ENCODE measurements around the gene FAM168B. TPM values are rescaled to one million over a fixed set of nuclear protein-coding genes. Genes with fewer than 3 reads are reported as not detected.

FAM168B gene
- total and polyA plus RNA-seq, 2 of the 13 experiments (the other 11 are each of a cell fraction or from before 2014, with no cell fraction given) = 64.5 to 113 TPM

GRCh38 chr2:131104487-131105155, 11.4 kb upstream of the FAM168B start (continued):
- peak; percentile 1; the same call in 1 of the 2 replicates for TF ChIP-seq CEBPB (IDR thresholded peaks at IDR 0.05; ENCODE audit: borderline replicate concordance, low read depth, low read length)
- TF ChIP-seq ZNF446 (CRISPR knock-in tag; IDR thresholded peaks at IDR 0.05) = 0 out of 2 replicates have a peak, but pooled peaks have one; percentile 7
- peak; percentile 8 for TF ChIP-seq HBP1 (CRISPR knock-in tag; IDR thresholded peaks at IDR 0.05; ENCODE audit: low read depth)
- 0 out of 2 replicates have a peak, but pooled peaks have one; percentile 12 for TF ChIP-seq ZBTB34 (CRISPR knock-in tag; IDR thresholded peaks at IDR 0.05)
- TF ChIP-seq CREB1 (IDR thresholded peaks at IDR 0.05) = peak; percentile 21; the same call in 1 of the 2 replicates
- TF ChIP-seq CREB1 (CRISPR knock-in tag; IDR thresholded peaks at IDR 0.05) = no peak
- TF ChIP-seq POLR2A (IDR thresholded peaks at IDR 0.05; ENCODE audit: insufficient read depth in 1 of 2, low read depth in 2 of 2, low read length in 2 of 2) = 0 out of 4 replicates have a peak, but pooled peaks of 1 of the 2 experiments have one; percentile 24
- peak; percentile 41; the same call in 1 of the 2 replicates for TF ChIP-seq MIXL1 (CRISPR knock-in tag; IDR thresholded peaks at IDR 0.05)
- TF ChIP-seq MYPOP (CRISPR knock-in tag; IDR thresholded peaks at IDR 0.05) = peak; percentile 27; the same call in 1 of the 2 replicates
- TF ChIP-seq DMAP1 (CRISPR knock-in tag; IDR thresholded peaks at IDR 0.05) = peak; percentile 77
- TF ChIP-seq SALL1 (CRISPR knock-in tag; IDR thresholded peaks at IDR 0.05) = no peak
- no peak for TF ChIP-seq ZNF660 (CRISPR knock-in tag; IDR thresholded peaks at IDR 0.05; ENCODE audit: borderline replicate concordance, low read depth)
- TF ChIP-seq CHD4 (IDR thresholded peaks at IDR 0.05; ENCODE audit: borderline replicate concordance, low read length) = 0 out of 2 replicates have a peak, but pooled peaks have one; percentile 13
- TF ChIP-seq ARID3A (IDR thresholded peaks at IDR 0.05; ENCODE audit: low read depth, low read length) = peak; percentile 91
- no peak for TF ChIP-seq REPIN1 (CRISPR knock-in tag; IDR thresholded peaks at IDR 0.05; ENCODE audit: borderline replicate concordance, low read depth)
- peak; percentile 87 for TF ChIP-seq ZNF362 (CRISPR knock-in tag; IDR thresholded peaks at IDR 0.05; ENCODE audit: borderline replicate concordance)
- TF ChIP-seq RXRB (CRISPR knock-in tag; IDR thresholded peaks at IDR 0.05; ENCODE audit: borderline replicate concordance) = peak; percentile 72
- no peak for TF ChIP-seq ZNF619 (CRISPR knock-in tag; IDR thresholded peaks at IDR 0.05)
- peak; percentile 44; the same call in 1 of the 2 replicates for TF ChIP-seq CEBPG (CRISPR knock-in tag; IDR thresholded peaks at IDR 0.05)
- TF ChIP-seq FOXA3 (CRISPR knock-in tag; IDR thresholded peaks at IDR 0.05) = peak; percentile 29; the same call in 1 of the 2 replicates
- 0 out of 2 replicates have a peak, but pooled peaks have one; percentile 45 for TF ChIP-seq ZGPAT (CRISPR knock-in tag; IDR thresholded peaks at IDR 0.05)

Data from HepG2 (cell line).